ENCODE results near the gene TSHZ3. TPM values are rescaled to one million over a fixed set of nuclear protein-coding genes. Genes with fewer than 3 reads are reported as not detected.

TSHZ3 gene
- total RNA-seq, 2 experiments from 2014 or later = 0.94 to 1.5 TPM

- Mint-ChIP-seq H3K27ac (no peak overlapping the region), H3K4me3 (no peak overlapping the region), H3K4me1 (peaks cover 13% of the 10 kb centered on the region), H3K27me3 (peaks cover 21% of the 10 kb centered on the region), H3K36me3 (no peaks in the 10 kb centered on the region), H3K9me3 (ENCODE audit: low read depth) (no peaks in the 10 kb centered on the region)
- DNase-seq (peak; percentile 44), ATAC-seq (peak; percentile 42)
- CTCF ChIA-PET = no interaction called here
Measured at GRCh38 chr19:31372246-31372781, 23.1 kb upstream of the TSHZ3 start.

GRCh38 chr19:31370216-31370615, 21.0 kb upstream of the TSHZ3 start:
- no peak for DNase-seq
- Mint-ChIP-seq H3K4me3 (no peak overlapping the region), H3K27me3 (peaks cover 33% of the 10 kb centered on the region), H3K27ac (no peak overlapping the region), H3K4me1 (peaks cover 13% of the 10 kb centered on the region), H3K9me3 (ENCODE audit: low read depth) (no peaks in the 10 kb centered on the region), H3K36me3 (no peaks in the 10 kb centered on the region)
- CTCF ChIA-PET = no interaction called here
- no peak for ATAC-seq

GRCh38 chr19:31364963-31365362, 15.7 kb upstream of the TSHZ3 start:
- no peak overlapping the region for H3K4me3 Mint-ChIP-seq
- CTCF ChIA-PET = no interaction called here
- no peak overlapping the region for H3K27ac Mint-ChIP-seq
- DNase-seq = no peak
- peaks cover 40% of the 10 kb centered on the region for H3K27me3 Mint-ChIP-seq
- no peaks in the 10 kb centered on the region for H3K9me3 Mint-ChIP-seq (ENCODE audit: low read depth)
- ATAC-seq = no peak
- H3K36me3 Mint-ChIP-seq = no peaks in the 10 kb centered on the region
- no peaks in the 10 kb centered on the region for H3K4me1 Mint-ChIP-seq

- CTCF ChIA-PET = no interaction called here
- peaks cover under 1% of the 10 kb centered on the region for H3K4me1 Mint-ChIP-seq
- DNase-seq (no peak), ATAC-seq (no peak)
- no peak overlapping the region for H3K4me3 Mint-ChIP-seq
- H3K27ac Mint-ChIP-seq = no peak overlapping the region
- H3K27me3 Mint-ChIP-seq = peaks cover 66% of the 10 kb centered on the region
- no peaks in the 10 kb centered on the region for H3K36me3 Mint-ChIP-seq
- no peaks in the 10 kb centered on the region for H3K9me3 Mint-ChIP-seq (ENCODE audit: low read depth)
Measured at GRCh38 chr19:31361728-31362127, 12.5 kb upstream of the TSHZ3 start.

GRCh38 chr19:31357315-31357673, 8.1 kb upstream of the TSHZ3 start:
- ATAC-seq (no peak), DNase-seq (no peak)
- Mint-ChIP-seq H3K27ac (no peak overlapping the region), H3K4me3 (no peak overlapping the region), H3K36me3 (peaks cover 2% of the 10 kb centered on the region), H3K4me1 (peaks cover 16% of the 10 kb centered on the region), H3K9me3 (ENCODE audit: low read depth) (no peaks in the 10 kb centered on the region), H3K27me3 (peaks cover 85% of the 10 kb centered on the region)
- CTCF ChIA-PET = interaction anchor here (1.1 to 1.3 kb wide), 2 partner anchors 573 to 867 kb away, joined by 3 to 5 read pairs; no protein-coding TSS in a partner anchor

GRCh38 chr19:31356587-31357314, 7.5 kb upstream of the TSHZ3 start:
- no peaks in the 10 kb centered on the region for H3K9me3 Mint-ChIP-seq (ENCODE audit: low read depth)
- no peak overlapping the region for H3K4me3 Mint-ChIP-seq
- CTCF ChIA-PET = interaction anchor here (1.0 to 1.3 kb wide), 2 partner anchors 674 to 867 kb away, joined by 3 to 5 read pairs; no protein-coding TSS in a partner anchor
- peak; percentile 61 for ATAC-seq
- peak; percentile 55 for DNase-seq
- peaks cover 2% of the 10 kb centered on the region for H3K36me3 Mint-ChIP-seq
- peaks cover 87% of the 10 kb centered on the region for H3K27me3 Mint-ChIP-seq
- no peak overlapping the region for H3K27ac Mint-ChIP-seq
- H3K4me1 Mint-ChIP-seq = peaks cover 18% of the 10 kb centered on the region

- Mint-ChIP-seq H3K27ac (no peak overlapping the region), H3K4me3 (no peak overlapping the region), H3K4me1 (peaks cover 22% of the 10 kb centered on the region), H3K9me3 (ENCODE audit: low read depth) (no peaks in the 10 kb centered on the region), H3K36me3 (peaks cover 2% of the 10 kb centered on the region), H3K27me3 (peaks cover 86% of the 10 kb centered on the region)
- no peak for DNase-seq
- no peak for ATAC-seq
- CTCF ChIA-PET = interaction anchor here (0.9 to 1.0 kb wide), 2 partner anchors 673 to 686 kb away, joined by 3 read pairs; no protein-coding TSS in a partner anchor
Measured at GRCh38 chr19:31355665-31356289, 6.5 kb upstream of the TSHZ3 start.

GRCh38 chr19:31354799-31355664, 5.8 kb upstream of the TSHZ3 start:
- Mint-ChIP-seq H3K27ac (no peak overlapping the region), H3K36me3 (peaks cover 2% of the 10 kb centered on the region), H3K9me3 (ENCODE audit: low read depth) (no peaks in the 10 kb centered on the region), H3K4me1 (peaks cover 22% of the 10 kb centered on the region), H3K27me3 (peaks cover 82% of the 10 kb centered on the region), H3K4me3 (no peak overlapping the region)
- ATAC-seq (no peak), DNase-seq (no peak)
- CTCF ChIA-PET = interaction anchor here (0.7 to 1.4 kb wide), 3 partner anchors 16 to 685 kb away, joined by 3 read pairs; no protein-coding TSS in a partner anchor

GRCh38 chr19:31354316-31354715, 5.1 kb upstream of the TSHZ3 start:
- H3K27me3 Mint-ChIP-seq = peaks cover 79% of the 10 kb centered on the region
- peaks cover 22% of the 10 kb centered on the region for H3K4me1 Mint-ChIP-seq
- no peak overlapping the region for H3K4me3 Mint-ChIP-seq
- no peak overlapping the region for H3K27ac Mint-ChIP-seq
- ATAC-seq (no peak), DNase-seq (no peak)
- CTCF ChIA-PET = interaction anchor here (1.4 kb wide), 1 partner anchor 15 kb away, joined by 3 read pairs; no protein-coding TSS in a partner anchor
- H3K36me3 Mint-ChIP-seq = peaks cover 2% of the 10 kb centered on the region
- no peaks in the 10 kb centered on the region for H3K9me3 Mint-ChIP-seq (ENCODE audit: low read depth)

GRCh38 chr19:31353833-31354232, 4.6 kb upstream of the TSHZ3 start:
- H3K9me3 Mint-ChIP-seq (ENCODE audit: low read depth) = no peaks in the 10 kb centered on the region
- H3K27me3 Mint-ChIP-seq = peaks cover 74% of the 10 kb centered on the region
- H3K27ac Mint-ChIP-seq = no peak overlapping the region
- CTCF ChIA-PET = interaction anchor here (1.0 to 1.4 kb wide), 2 partner anchors 15 to 154 kb away, joined by 3 read pairs; no protein-coding TSS in a partner anchor
- peaks cover 2% of the 10 kb centered on the region for H3K36me3 Mint-ChIP-seq
- H3K4me1 Mint-ChIP-seq = peaks cover 22% of the 10 kb centered on the region
- ATAC-seq (no peak), DNase-seq (no peak)
- H3K4me3 Mint-ChIP-seq = no peak overlapping the region

- CTCF ChIA-PET = interaction anchor here (1.0 kb wide), 1 partner anchor 153 kb away, joined by 3 read pairs; no protein-coding TSS in a partner anchor
- H3K27me3 Mint-ChIP-seq = peaks cover 71% of the 10 kb centered on the region
- H3K4me1 Mint-ChIP-seq = peaks cover 26% of the 10 kb centered on the region
- no peak overlapping the region for H3K27ac Mint-ChIP-seq
- no peaks in the 10 kb centered on the region for H3K9me3 Mint-ChIP-seq (ENCODE audit: low read depth)
- no peak for ATAC-seq
- H3K4me3 Mint-ChIP-seq = no peak overlapping the region
- peaks cover 2% of the 10 kb centered on the region for H3K36me3 Mint-ChIP-seq
- no peak for DNase-seq
Measured at GRCh38 chr19:31352782-31353651, 3.8 kb upstream of the TSHZ3 start.

- H3K27ac Mint-ChIP-seq = no peak overlapping the region
- H3K4me3 Mint-ChIP-seq = peak overlapping the region; percentile 8
- ATAC-seq (no peak), DNase-seq (no peak)
- CTCF ChIA-PET = no interaction called here
- H3K9me3 Mint-ChIP-seq (ENCODE audit: low read depth) = no peaks in the 10 kb centered on the region
- H3K4me1 Mint-ChIP-seq = peaks cover 28% of the 10 kb centered on the region
- H3K27me3 Mint-ChIP-seq = peaks cover 73% of the 10 kb centered on the region
- peaks cover 2% of the 10 kb centered on the region for H3K36me3 Mint-ChIP-seq
Measured at GRCh38 chr19:31352296-31352781, 3.1 kb upstream of the TSHZ3 start.

Measured in activated CD8-positive, alpha-beta memory T cell treated with anti-CD3 and anti-CD28 coated beads, Interleukin-2, amount 10 ng/mL, durations not matched to agents 7 days and 5 days (primary cell).